H9 (cell line): ENCODE results near the gene PRCD. TPM values are rescaled to one million over a fixed set of nuclear protein-coding genes. Genes with fewer than 3 reads are reported as not detected.

ENCODE experiments used
- DNase-seq: peaks from one replicate; pipeline ENCODE4 v3.0.0-alpha.2; 2017
- H2AFZ ChIP-seq: one replicate; pipeline ENCODE4 v1.6.1; 2013; ENCODE audit warnings: mild to moderate bottlenecking, low read length, control low read depth, moderate library complexity
- H2AK5ac ChIP-seq: 2 replicates; pipeline ENCODE4 v1.6.1; 2013; ENCODE audit warnings: low read length, control low read depth, mixed read lengths; ENCODE audit not compliant: insufficient read length
- H2BK120ac ChIP-seq: one replicate; pipeline ENCODE4 v1.6.1; 2013; ENCODE audit warnings: low read depth, mild to moderate bottlenecking, low read length, control low read depth, inconsistent platforms; ENCODE audit not compliant: poor library complexity, severe bottlenecking
- H2BK12ac ChIP-seq: 2 replicates; pipeline ENCODE4 v1.6.1; 2013; ENCODE audit warnings: low read length, control low read depth, mixed read lengths, low read depth; ENCODE audit not compliant: insufficient read length
- H2BK15ac ChIP-seq: 2 replicates; pipeline ENCODE4 v1.6.1; 2013; ENCODE audit warnings: low read depth, low read length, control low read depth
- H2BK20ac ChIP-seq: one replicate; pipeline ENCODE4 v1.6.1; 2013; ENCODE audit warnings: low read depth, mild to moderate bottlenecking, low read length, control low read depth, inconsistent platforms; ENCODE audit not compliant: poor library complexity, severe bottlenecking
- H2BK5ac ChIP-seq: 2 replicates; pipeline ENCODE4 v1.6.1; 2013; ENCODE audit warnings: low read length, control low read depth, mixed read lengths; ENCODE audit not compliant: insufficient read length
- H3K14ac ChIP-seq: 2 replicates; pipeline ENCODE4 v1.6.1; 2013; ENCODE audit warnings: low read length, control low read depth; ENCODE audit not compliant: insufficient read depth
- H3K18ac ChIP-seq: 2 replicates; pipeline ENCODE4 v1.6.1; 2013; ENCODE audit warnings: low read depth, mild to moderate bottlenecking, mixed read lengths, low read length, control low read depth; ENCODE audit not compliant: insufficient read length
- H3K23ac ChIP-seq: 2 replicates; pipeline ENCODE4 v1.6.1; 2013; ENCODE audit warnings: low read length, control low read depth, mixed read lengths, low read depth; ENCODE audit not compliant: insufficient read length
- H3K23me2 ChIP-seq: 2 replicates; pipeline ENCODE4 v1.6.1; 2013; ENCODE audit warnings: low read depth, mild to moderate bottlenecking, mixed read lengths, low read length, control low read depth; ENCODE audit not compliant: insufficient read length, poor library complexity, severe bottlenecking
- H3K27ac ChIP-seq: 2 replicates; pipeline ENCODE4 v1.5.1; 2013; ENCODE audit warnings: low read length, control low read depth, mixed read lengths, low read depth; ENCODE audit not compliant: insufficient read length
- H3K27me3 ChIP-seq: 2 replicates; pipeline ENCODE4 v1.6.1; 2013; ENCODE audit warnings: low read length, control low read depth, inconsistent platforms; ENCODE audit not compliant: insufficient read depth
- H3K4ac ChIP-seq: 2 replicates; pipeline ENCODE4 v1.6.1; 2013; ENCODE audit warnings: low read depth, mild to moderate bottlenecking, control low read depth, inconsistent platforms, low read length, moderate library complexity
- H3K4me1 ChIP-seq: 2 replicates; pipeline ENCODE4 v1.6.1; 2013; ENCODE audit warnings: low read length, control low read depth, inconsistent platforms; ENCODE audit not compliant: insufficient read depth
- H3K4me2 ChIP-seq: 2 replicates; pipeline ENCODE4 v1.6.1; 2013; ENCODE audit warnings: low read length, control low read depth, mixed read lengths; ENCODE audit not compliant: insufficient read length, insufficient read depth
- H3K56ac ChIP-seq: 2 replicates; pipeline ENCODE4 v1.6.1; 2013; ENCODE audit warnings: low read depth, mild to moderate bottlenecking, mixed read lengths, low read length, control low read depth; ENCODE audit not compliant: insufficient read length
- H3K79me1 ChIP-seq: 2 replicates; pipeline ENCODE4 v1.6.1; 2013; ENCODE audit warnings: low read depth, mild to moderate bottlenecking, moderate library complexity, low read length, control low read depth, inconsistent platforms; ENCODE audit not compliant: insufficient read depth, poor library complexity, severe bottlenecking
- H3K79me2 ChIP-seq: 2 replicates; pipeline ENCODE4 v1.6.1; 2013; ENCODE audit warnings: low read length, control low read depth, inconsistent platforms; ENCODE audit not compliant: insufficient read depth
- H3K9ac ChIP-seq: 2 replicates; pipeline ENCODE4 v1.6.1; 2013; ENCODE audit warnings: low read length, control low read depth, mixed read lengths; ENCODE audit not compliant: insufficient read length; ENCODE audit errors: extremely low read depth
- H3K9me3 ChIP-seq: one replicate; pipeline ENCODE4 v1.6.1; 2013; ENCODE audit warnings: low read depth, low read length, inconsistent platforms; ENCODE audit not compliant: control insufficient read depth
- H3T11ph ChIP-seq: one replicate; pipeline ENCODE4 v1.6.1; 2013; ENCODE audit warnings: mild to moderate bottlenecking, low read length, control low read depth, inconsistent platforms
- H4K20me1 ChIP-seq: one replicate; pipeline ENCODE4 v1.6.1; 2013; ENCODE audit not compliant: control insufficient read depth, insufficient read length, insufficient read depth
- H4K5ac ChIP-seq: 2 replicates; pipeline ENCODE4 v1.6.1; 2013; ENCODE audit warnings: low read depth, mild to moderate bottlenecking, mixed read lengths, low read length, control low read depth; ENCODE audit not compliant: insufficient read length
- H4K8ac ChIP-seq: replicated peaks from 2 replicates; pipeline ENCODE4 v1.6.1; 2013; ENCODE audit warnings: low read length, control low read depth, mixed read lengths, low read depth; ENCODE audit not compliant: insufficient read length
- H4K91ac ChIP-seq: 2 replicates; pipeline ENCODE4 v1.6.1; 2013; ENCODE audit warnings: low read depth, mild to moderate bottlenecking, moderate library complexity, mixed read lengths, low read length, control low read depth; ENCODE audit not compliant: insufficient read length
- H3K27ac Mint-ChIP-seq, 3 experiments: 2 replicates in 2 of 3; 3 replicates in 1 of 3; pipeline ENCODE4 v1.8.0; 2020 to 2021; ENCODE audit warnings: mixed read lengths in 3 of 3, mild to moderate bottlenecking in 1 of 3, moderate library complexity in 1 of 3
- H3K27me3 Mint-ChIP-seq: 2 replicates; pipeline ENCODE4 v1.8.0; 2021; ENCODE audit warnings: low read depth, mild to moderate bottlenecking, moderate library complexity, mixed read lengths
- H3K36me3 Mint-ChIP-seq, 3 experiments: 2 replicates in 2 of 3; 3 replicates in 1 of 3; pipeline ENCODE4 v1.8.0; 2020 to 2021; ENCODE audit warnings: low read depth in 3 of 3, mixed read lengths in 3 of 3; ENCODE audit not compliant: insufficient read depth in 1 of 3
- H3K4me1 Mint-ChIP-seq, 2 experiments: 2 replicates each; pipeline ENCODE4 v1.8.0; 2020; ENCODE audit warnings: mixed read lengths in 2 of 2
- H3K4me3 Mint-ChIP-seq, 2 experiments: 2 replicates in 1 of 2; 3 replicates in 1 of 2; pipeline ENCODE4 v1.8.0; 2020 to 2021; ENCODE audit warnings: mild to moderate bottlenecking in 2 of 2, mixed read lengths in 2 of 2, moderate library complexity in 1 of 2
- H3K9me3 Mint-ChIP-seq, 2 experiments: 2 replicates in 1 of 2; 3 replicates in 1 of 2; pipeline ENCODE4 v1.8.0; 2020; ENCODE audit warnings: mild to moderate bottlenecking in 2 of 2, mixed read lengths in 2 of 2, moderate library complexity in 1 of 2
- CTCF ChIP-seq: fragments of 200-600 bp; sonication (generic); conservative IDR thresholded peaks from 3 replicates; pipeline ENCODE4 v1.8.0; 2021; ENCODE audit warnings: antibody characterized with exemption, mild to moderate bottlenecking
- WGBS: extraction: QIAGEN DNeasy Blood & Tissue Kit; methylation state at CpG from one replicate; pipeline ENCODE4 v1.1.7; 2013; ENCODE audit warnings: missing lambda C conversion rate, low lambda C conversion rate, mixed read lengths; ENCODE audit not compliant: insufficient read length; ENCODE audit errors: extremely low coverage; 5-methylcytosine and 5-hydroxymethylcytosine counted together
- total RNA-seq: library from RNA; stranded (reverse); gene quantifications from 2 replicates; pipeline ENCODE4 v1.2.1, GENCODE V29; 2021

The PRCD gene
- total RNA-seq, 1 experiment from 2014 or later: 0.46 TPM

DNA sequence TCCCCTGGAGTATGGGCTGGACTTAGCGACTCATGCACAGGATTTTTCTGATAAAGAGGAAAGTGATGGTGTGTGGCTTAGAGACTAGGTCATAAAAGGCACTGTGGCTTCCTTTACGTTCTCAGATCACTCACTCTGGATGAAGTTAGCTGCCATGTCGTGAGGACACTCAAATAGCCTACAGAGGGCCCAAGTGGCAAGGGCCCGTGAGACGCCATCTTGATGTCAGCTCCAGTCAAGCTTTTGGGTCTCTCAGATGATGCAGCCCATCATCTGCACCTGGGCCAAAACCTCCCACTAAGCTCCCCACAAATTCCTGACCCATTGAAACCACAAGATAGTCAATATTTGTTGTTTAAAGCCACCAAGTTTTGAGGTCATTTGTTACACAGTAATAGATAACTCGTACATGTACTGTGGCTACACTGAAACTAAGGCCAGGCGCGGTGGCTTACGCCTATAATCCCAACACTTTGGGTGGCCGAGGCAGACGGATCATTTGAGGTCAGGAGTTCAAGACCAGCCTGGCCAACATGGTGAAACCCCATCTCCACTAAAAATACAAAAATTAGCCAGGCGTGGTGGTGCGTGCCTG is 31.1 kb downstream of the PRCD start:
- no peaks in the 10 kb centered on the region for H3K79me2 ChIP-seq
- no peak for TF ChIP-seq CTCF
- Mint-ChIP-seq H3K4me1 (peaks cover 32 to 34% of the 10 kb centered on the region in 2 experiments), H3K36me3 (peaks cover 0 to 17% (median 0%) of the 10 kb centered on the region in 3 experiments; a peak in 5 of 7 replicates), H3K27me3 (no peaks in the 10 kb centered on the region), H3K4me3 (no peak overlapping the region), H3K9me3 (no peaks in the 10 kb centered on the region), H3K27ac (no peak overlapping the region)
- H3K18ac ChIP-seq: no peak overlapping the region
- H4K5ac ChIP-seq: no peak overlapping the region
- H3K27me3 ChIP-seq: no peaks in the 10 kb centered on the region
- no peak overlapping the region for H3K9ac ChIP-seq
- H3K9me3 ChIP-seq: no peaks in the 10 kb centered on the region
- H3K23ac ChIP-seq: no peak overlapping the region
- H3K79me1 ChIP-seq: no peaks in the 10 kb centered on the region
- peak; percentile 31 for DNase-seq
- no peak overlapping the region for H4K8ac ChIP-seq
- no peak overlapping the region for H3K4me2 ChIP-seq
- H3K23me2 ChIP-seq: no peaks in the 10 kb centered on the region
- no peak overlapping the region for H4K91ac ChIP-seq
- no peak overlapping the region for H2AFZ ChIP-seq
- no peak overlapping the region for H2BK20ac ChIP-seq
- no peak overlapping the region for H2BK120ac ChIP-seq
- no peak overlapping the region for H3K4ac ChIP-seq
- H3K56ac ChIP-seq: no peak overlapping the region
- H2BK12ac ChIP-seq: no peak overlapping the region
- H3T11ph ChIP-seq: no peak overlapping the region
- H3K4me1 ChIP-seq: no peaks in the 10 kb centered on the region; the same call in 1 of the 2 replicates
- no peaks in the 10 kb centered on the region for H4K20me1 ChIP-seq
- H3K27ac ChIP-seq: no peak overlapping the region
- no peak overlapping the region for H3K14ac ChIP-seq
- no peak overlapping the region for H2BK5ac ChIP-seq
- no peak overlapping the region for H2AK5ac ChIP-seq
- WGBS: no CpG with 5 or more reads among the region's 13 CpGs
- H2BK15ac ChIP-seq: no peak overlapping the region
